IMR-90 (cell line): ENCODE data around the gene UBE3C. TPM values are rescaled to one million over a fixed set of nuclear protein-coding genes. Genes with fewer than 3 reads are reported as not detected.

Experiments
- ATAC-seq: fragments of 200-7000 bp; cut with Tn5 transposase; 2 replicates; pipeline ENCODE4 v1.9.1; 2020; ENCODE audit warnings: low read depth, mild to moderate bottlenecking, moderate library complexity
- BruUV-seq: library from RNA; stranded (reverse); fragments of 400-500 nt; replicated peaks from 2 replicates; lab custom pipeline; 2021; lab: Mats Ljungman, UMichigan
- CTCF ChIA-PET: fragments of 300-600 bp; formaldehyde crosslinking; extraction: SDS; loops from one replicate; lab custom pipeline; 2021; ENCODE audit warnings: antibody characterized with exemption; lab: Yijun Ruan, JAX
- POLR2A ChIA-PET: fragments of 300-600 bp; sonication (Branson Sonifier 250); formaldehyde crosslinking; loops from one replicate; lab custom pipeline; 2022; ENCODE audit warnings: antibody characterized with exemption; ENCODE audit not compliant: unreplicated experiment; lab: Charles Lee
- DNase-seq: peaks from one replicate; pipeline ENCODE4 v3.0.0; 2013
- H2AFZ ChIP-seq: replicated peaks from 2 replicates; pipeline ENCODE3; 2013; ENCODE audit warnings: low read length, mild to moderate bottlenecking; ENCODE audit not compliant: poor library complexity
- H2AK5ac ChIP-seq: 2 replicates; pipeline ENCODE4 v1.6.1; 2013; ENCODE audit warnings: low read depth, low read length, inconsistent platforms
- H2AK9ac ChIP-seq: replicated peaks from 2 replicates; pipeline ENCODE3; 2013; ENCODE audit warnings: mild to moderate bottlenecking, low read depth, low read length, moderate library complexity; ENCODE audit not compliant: poor library complexity
- H2BK120ac ChIP-seq: 2 replicates; pipeline ENCODE4 v1.6.1; 2013; ENCODE audit warnings: low read depth, low read length, inconsistent platforms
- H2BK15ac ChIP-seq: 3 replicates; pipeline ENCODE4 v1.6.1; 2013; ENCODE audit warnings: low read depth, low read length, inconsistent platforms
- H2BK20ac ChIP-seq: 2 replicates; pipeline ENCODE4 v1.6.1; 2013; ENCODE audit warnings: low read depth, mild to moderate bottlenecking, inconsistent platforms, low read length, moderate library complexity
- H2BK5ac ChIP-seq: 2 replicates; pipeline ENCODE4 v1.6.1; 2013; ENCODE audit warnings: mild to moderate bottlenecking, low read depth, low read length, inconsistent platforms; ENCODE audit not compliant: poor library complexity, severe bottlenecking
- H3K14ac ChIP-seq: replicated peaks from 2 replicates; pipeline ENCODE4 v1.6.1; 2013; ENCODE audit warnings: low read depth, low read length, inconsistent platforms
- H3K18ac ChIP-seq: 2 replicates; pipeline ENCODE4 v1.6.1; 2013; ENCODE audit warnings: low read depth, low read length, control low read depth
- H3K23ac ChIP-seq: 2 replicates; pipeline ENCODE4 v1.6.1; 2013; ENCODE audit warnings: low read depth, low read length, inconsistent platforms
- H3K27ac ChIP-seq: 2 replicates; pipeline ENCODE4 v1.5.1; 2013; ENCODE audit warnings: mild to moderate bottlenecking, control low read depth, low read length; ENCODE audit not compliant: insufficient read depth
- H3K27me3 ChIP-seq: 2 replicates; pipeline ENCODE4 v1.6.1; 2013; ENCODE audit warnings: low read length; ENCODE audit not compliant: control insufficient read depth, insufficient read depth
- H3K36me3 ChIP-seq: 2 replicates; pipeline ENCODE4 v1.6.1; 2013; ENCODE audit warnings: low read length, mixed read lengths; ENCODE audit not compliant: control insufficient read depth, insufficient read depth
- H3K4ac ChIP-seq: 2 replicates; pipeline ENCODE4 v1.6.1; 2013; ENCODE audit warnings: low read depth, low read length, inconsistent platforms
- H3K4me1 ChIP-seq: 2 replicates; pipeline ENCODE4 v1.6.1; 2013; ENCODE audit warnings: low read length, mixed read lengths; ENCODE audit not compliant: control insufficient read depth, insufficient read depth
- H3K4me2 ChIP-seq: 2 replicates; pipeline ENCODE4 v1.6.1; 2013; ENCODE audit warnings: low read depth, mild to moderate bottlenecking, control low read depth, low read length, moderate library complexity
- H3K4me3 ChIP-seq: 2 replicates; pipeline ENCODE4 v1.5.1; 2013; ENCODE audit warnings: low read depth, mild to moderate bottlenecking, control low read depth, low read length, moderate library complexity; ENCODE audit not compliant: insufficient read depth
- H3K56ac ChIP-seq: 2 replicates; pipeline ENCODE4 v1.6.1; 2013; ENCODE audit warnings: low read length, inconsistent platforms; ENCODE audit not compliant: insufficient read depth; ENCODE audit errors: extremely low read depth
- H3K79me1 ChIP-seq, 2 experiments: 2 replicates each; pipeline ENCODE4 v1.6.1; 2013; ENCODE audit warnings: low read length in 2 of 2, inconsistent platforms in 1 of 2, low read depth in 1 of 2
- H3K9ac ChIP-seq: 2 replicates; pipeline ENCODE4 v1.6.1; 2013; ENCODE audit warnings: low read depth, low read length, control low read depth
- H3K9me1 ChIP-seq: 2 replicates; pipeline ENCODE4 v1.6.1; 2013; ENCODE audit warnings: low read length, inconsistent platforms; ENCODE audit not compliant: insufficient read depth
- H3K9me3 ChIP-seq: 2 replicates; pipeline ENCODE4 v1.6.1; 2013; ENCODE audit warnings: low read length; ENCODE audit not compliant: control insufficient read depth, insufficient read depth
- H4K20me1 ChIP-seq: 2 replicates; pipeline ENCODE4 v1.6.1; 2013; ENCODE audit warnings: low read length, inconsistent platforms; ENCODE audit not compliant: insufficient read depth
- H4K5ac ChIP-seq: 2 replicates; pipeline ENCODE4 v1.6.1; 2013; ENCODE audit warnings: mild to moderate bottlenecking, low read depth, low read length, control low read depth
- H4K8ac ChIP-seq, 2 experiments: 2 replicates each; pipeline ENCODE4 v1.6.1; 2013; ENCODE audit warnings: low read depth in 2 of 2, low read length in 2 of 2, control low read depth in 1 of 2, inconsistent platforms in 1 of 2
- H4K91ac ChIP-seq: 2 replicates; pipeline ENCODE4 v1.6.1; 2013; ENCODE audit warnings: low read depth, low read length, inconsistent platforms; ENCODE audit not compliant: insufficient read depth
- BHLHE40 ChIP-seq: fragments of 150-350 bp; IDR thresholded peaks from 2 replicates; pipeline ENCODE4 v1.6.1; 2016; ENCODE audit warnings: mild to moderate bottlenecking, low read depth, low read length
- CEBPB ChIP-seq: IDR thresholded peaks from 2 replicates; pipeline ENCODE4 v1.6.1; 2012; ENCODE audit warnings: low read depth, low read length, improper control_type of control experiment
- CHD1 ChIP-seq: IDR thresholded peaks from 2 replicates; pipeline ENCODE4 v1.6.1; 2012; ENCODE audit warnings: low read depth, low read length, improper control_type of control experiment
- CTCF ChIP-seq: conservative IDR thresholded peaks from 2 replicates; pipeline ENCODE4 v1.5.1; 2012; ENCODE audit warnings: mild to moderate bottlenecking, low read depth, low read length, improper control_type of control experiment
- FOS ChIP-seq: fragments of 150-350 bp; IDR thresholded peaks from 2 replicates; pipeline ENCODE4 v1.6.1; 2016; ENCODE audit warnings: low read depth, low read length
- MAFK ChIP-seq: IDR thresholded peaks from 2 replicates; pipeline ENCODE4 v1.6.1; 2012; ENCODE audit warnings: low read depth, low read length, improper control_type of control experiment
- MAZ ChIP-seq: IDR thresholded peaks from 2 replicates; pipeline ENCODE4 v1.6.1; 2012; ENCODE audit warnings: low read depth, mild to moderate bottlenecking, low read length, improper control_type of control experiment, moderate library complexity, borderline replicate concordance
- MXI1 ChIP-seq: IDR thresholded peaks from 2 replicates; pipeline ENCODE4 v1.6.1; 2012; ENCODE audit warnings: low read depth, mild to moderate bottlenecking, low read length, moderate library complexity, borderline replicate concordance
- NFE2L2 ChIP-seq: fragments of 150-350 bp; IDR thresholded peaks from 2 replicates; pipeline ENCODE4 v1.6.1; 2016; ENCODE audit warnings: low read depth, mild to moderate bottlenecking, low read length
- RCOR1 ChIP-seq: IDR thresholded peaks from 2 replicates; pipeline ENCODE4 v1.6.1; 2012; ENCODE audit warnings: mild to moderate bottlenecking, low read length, improper control_type of control experiment; ENCODE audit not compliant: insufficient replicate concordance
- RFX5 ChIP-seq: IDR thresholded peaks from 2 replicates; pipeline ENCODE4 v1.8.0; 2012; ENCODE audit warnings: low read depth, mild to moderate bottlenecking, low read length, moderate library complexity
- SMC3 ChIP-seq: fragments of 150-350 bp; IDR thresholded peaks from 2 replicates; pipeline ENCODE4 v1.6.1; 2016; ENCODE audit warnings: low read depth, mild to moderate bottlenecking, antibody characterized with exemption, low read length, moderate library complexity
- USF2 ChIP-seq: fragments of 150-350 bp; IDR thresholded peaks from 2 replicates; pipeline ENCODE4 v1.6.1; 2017; ENCODE audit warnings: mild to moderate bottlenecking, antibody characterized with exemption, low read length, low read depth
- WGBS, 2 experiments: methylation state at CpG; one replicate each; pipeline versions ENCODE4 v1.1.5 to v1.1.7; 2013; ENCODE audit warnings: missing lambda C conversion rate in 2 of 2; ENCODE audit not compliant: insufficient read length in 1 of 2; ENCODE audit errors: extremely low coverage in 2 of 2; 5-methylcytosine and 5-hydroxymethylcytosine counted together
- dilution Hi-C: fragments of 300-500 bp; cut with HindIII; formaldehyde crosslinking; loops from one replicate; pipeline ENCODE4 v1.14.3; 2018; ENCODE audit warnings: low sequenced_read_pairs; ENCODE audit not compliant: unreplicated experiment
- in situ Hi-C: fragments of 300-500 bp; cut with MboI; formaldehyde crosslinking; loops from 3 replicates; pipeline ENCODE4 v1.14.3; 2019; ENCODE audit warnings: low sequenced_read_pairs, inconsistent platforms, mixed read lengths
- intact Hi-C: fragments of 100-400 bp; cut with micrococcal nuclease; formaldehyde crosslinking; loops from 2 replicates; pipeline ENCODE4 v1.10.0; 2022
- polyA plus RNA-seq, 3 experiments: library from polyadenylated mRNA; depleted of rRNA; stranded (reverse); fragments of >200 nt; gene quantifications; 2 replicates each; pipeline ENCODE4 v1.2.3, GENCODE V29; 2012; ENCODE audit warnings: low replicate concordance in 1 of 3
- total RNA-seq: library from RNA; depleted of rRNA; stranded (reverse); fragments of >200 nt; gene quantifications from 2 replicates; pipeline ENCODE4 v1.2.3, GENCODE V29; 2012

UBE3C gene
- total and polyA plus RNA-seq, 2 of the 4 experiments (the other 2 are of a cell fraction): 43.0 to 60.6 TPM

- H3K4ac ChIP-seq: no peak overlapping the region; the same call in 1 of the 2 replicates
- H4K5ac ChIP-seq: no peak overlapping the region; the same call in 1 of the 2 replicates
- no peak overlapping the region for H2AK5ac ChIP-seq
- no TSS peak for BruUV-seq
- no peak overlapping the region for H3K23ac ChIP-seq
- H3K4me3 ChIP-seq: no peak overlapping the region
- H3K9ac ChIP-seq: no peak overlapping the region
- no peaks in the 10 kb centered on the region for H3K36me3 ChIP-seq
- H4K8ac ChIP-seq: no peak overlapping the region; a peak in 1 of 4 replicates
- no peak overlapping the region for H2BK15ac ChIP-seq
- H2BK120ac ChIP-seq: 0 out of 2 replicates have a peak overlapping the region, but pooled peaks have one; percentile 8
- H3K4me1 ChIP-seq: peaks cover 7% of the 10 kb centered on the region
- ChIA-PET CTCF (no interaction called here), POLR2A (no interaction called here)
- no peak overlapping the region for H2BK5ac ChIP-seq
- H4K91ac ChIP-seq: no peak overlapping the region
- peak overlapping the region; percentile 70 for H2AK9ac ChIP-seq
- H3K56ac ChIP-seq: no peak overlapping the region
- no peak overlapping the region for H3K27ac ChIP-seq
- DNase-seq (no peak), ATAC-seq (peak; percentile 27)
- in situ Hi-C loops (no loop called here), dilution Hi-C loops (no loop called here), intact Hi-C loops (no loop called here)
- H3K4me2 ChIP-seq: no peak overlapping the region; the same call in 1 of the 2 replicates
- H2AFZ ChIP-seq: peak overlapping the region; percentile 79
- no peak overlapping the region for H2BK20ac ChIP-seq
- no peak overlapping the region for H3K14ac ChIP-seq
- H3K79me1 ChIP-seq: no peaks in the 10 kb centered on the region
- peaks cover 8% of the 10 kb centered on the region for H3K9me1 ChIP-seq
- no peak overlapping the region for H3K18ac ChIP-seq
- H3K9me3 ChIP-seq: no peaks in the 10 kb centered on the region; the same call in 1 of the 2 replicates
- 77% methylated on average over 29 of the region's 77 CpGs; no CpG with 5 or more reads in 1 of the 2 experiments for WGBS, 2 experiments
- H3K27me3 ChIP-seq: no peaks in the 10 kb centered on the region
- H4K20me1 ChIP-seq: no peaks in the 10 kb centered on the region
- no peak for TF ChIP-seq MXI1
- no peak for TF ChIP-seq CEBPB
- TF ChIP-seq USF2: no peak
- TF ChIP-seq SMC3: no peak
- no peak for TF ChIP-seq NFE2L2
- no peak for TF ChIP-seq MAFK
- TF ChIP-seq RFX5: no peak
- no peak for TF ChIP-seq MAZ
- no peak for TF ChIP-seq CTCF
- no peak for TF ChIP-seq RCOR1
- TF ChIP-seq FOS: no peak
- no peak for TF ChIP-seq BHLHE40
- no peak for TF ChIP-seq CHD1
Measured at GRCh38 chr7:157278791-157279724, 140.3 kb downstream of the UBE3C start.
